IPS DF 4.7 (cell line): ENCODE results near the gene IL19.
"Not testable (repeated sequence)": the region's sequence is repeated elsewhere in the genome, so short reads cannot be mapped to it uniquely, and the experiment has no call there.

Experiments used
- DNase-seq: peaks from one replicate; pipeline ENCODE4 v3.0.0-alpha.2; 2013; ENCODE audit warnings: low spot score; ENCODE audit errors: extremely low read depth

IL19 gene

DNA sequence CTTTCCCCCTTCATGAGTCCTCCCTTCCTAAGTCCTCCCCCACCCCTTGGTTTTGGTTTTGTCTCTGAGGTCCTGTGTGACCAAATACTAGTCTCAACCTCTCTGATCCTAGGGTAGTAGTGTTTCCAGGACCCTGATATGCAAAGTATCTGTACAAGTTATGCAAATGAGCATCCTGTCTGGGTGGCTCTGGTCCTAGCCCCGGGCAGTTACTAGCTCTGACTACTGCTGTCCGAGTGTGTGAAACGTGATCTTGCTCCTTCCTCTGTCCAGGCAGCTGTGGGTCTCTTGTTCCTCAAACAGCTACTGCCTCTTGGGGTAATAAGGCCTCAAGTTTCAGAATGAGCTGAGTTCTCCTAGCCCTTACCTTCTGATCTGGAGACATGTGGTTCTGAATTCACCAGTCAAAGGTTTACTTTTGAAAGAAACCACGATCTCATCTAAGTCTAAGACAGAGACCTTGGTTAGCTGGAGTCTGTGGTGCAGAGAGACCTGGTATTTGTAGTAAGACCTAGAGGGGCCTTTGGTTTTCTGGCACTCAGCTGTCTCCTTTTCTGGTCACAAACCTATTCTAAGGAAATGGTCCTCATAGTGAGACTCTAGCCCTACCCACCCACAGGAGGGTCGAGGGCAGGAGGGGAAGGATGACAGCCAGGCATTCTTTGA lies 31.0 kb upstream of the IL19 start:
- DNase-seq = no peak

DNA sequence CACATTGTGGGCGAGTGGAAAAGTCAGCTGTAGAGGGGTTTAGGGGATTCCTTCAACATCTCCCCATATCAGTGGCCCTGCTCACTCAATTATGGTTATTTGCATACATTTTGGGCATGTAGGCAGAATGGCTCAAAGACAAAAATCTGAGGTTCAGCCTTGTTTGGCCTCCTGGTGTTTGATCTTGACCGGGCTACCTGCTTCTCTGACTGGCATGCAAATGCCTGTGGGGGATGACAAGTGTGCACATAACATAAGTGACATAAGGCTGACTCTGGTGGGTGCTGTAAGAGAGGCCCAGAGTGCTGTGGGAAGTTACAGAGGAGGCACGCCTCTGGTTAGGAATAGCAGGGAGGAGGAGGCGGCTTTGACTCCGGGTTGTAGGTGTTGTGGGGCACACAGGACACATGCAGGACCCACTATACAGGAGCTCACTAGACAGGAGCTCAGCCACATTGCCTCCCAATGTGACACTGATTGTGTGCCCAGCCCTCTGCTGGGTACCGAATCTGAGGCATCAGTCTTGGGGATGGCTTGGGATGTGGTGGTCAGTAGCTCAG lies 29.4 kb upstream of the IL19 start:
- no peak for DNase-seq

DNA sequence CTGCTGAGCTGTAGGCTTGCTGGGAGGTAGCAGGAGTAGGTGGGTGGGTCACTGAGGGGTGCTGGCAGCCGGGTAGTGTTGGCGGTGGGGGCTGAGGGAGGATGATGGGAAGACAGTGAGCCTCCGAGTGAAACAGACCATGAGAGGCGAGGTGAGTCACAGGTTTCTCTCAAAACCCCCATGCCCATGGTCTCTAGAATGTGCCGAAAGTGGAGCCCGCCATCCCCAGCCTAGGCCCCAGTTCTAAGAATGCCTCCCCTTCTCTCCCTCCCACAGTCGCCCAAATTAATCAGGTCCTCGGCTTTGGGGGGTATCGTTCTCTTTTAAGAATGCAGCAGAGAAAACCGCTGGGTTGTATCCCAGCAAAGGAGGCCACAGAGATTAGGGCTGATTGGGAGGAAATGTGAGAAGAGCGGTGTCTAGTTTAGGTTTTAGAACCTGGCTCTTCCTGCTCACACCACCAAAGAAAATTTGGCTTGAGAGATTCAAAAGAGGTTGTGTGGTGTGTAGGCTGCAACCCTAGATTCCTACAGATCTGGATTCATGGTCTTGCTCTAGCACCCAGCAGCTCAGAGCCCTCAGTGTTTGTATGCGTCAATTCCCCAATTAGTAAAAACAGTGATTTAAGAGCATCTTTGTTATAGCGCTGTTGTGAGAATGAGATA lies 27.7 kb upstream of the IL19 start:
- DNase-seq = no peak

DNA sequence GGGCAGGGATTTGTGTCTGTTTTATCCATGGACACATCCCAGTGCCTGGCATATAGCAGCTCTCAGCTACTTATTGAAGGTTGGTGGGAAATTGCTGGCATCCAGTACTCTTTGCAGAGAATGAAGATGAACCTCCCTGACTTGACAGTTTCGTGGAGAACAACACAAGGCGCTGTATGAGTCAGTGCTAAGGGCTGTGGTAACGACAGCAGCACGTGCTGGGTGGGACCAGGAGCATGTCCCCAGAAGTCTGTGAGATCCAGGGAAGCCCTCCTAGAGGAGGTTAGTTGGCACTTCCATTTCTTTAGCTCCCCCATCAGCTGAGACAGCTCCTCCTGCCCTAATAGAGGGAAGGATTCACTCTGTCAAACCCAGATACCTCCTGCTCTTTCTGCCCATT lies 25.9 kb upstream of the IL19 start:
- no peak for DNase-seq

DNA sequence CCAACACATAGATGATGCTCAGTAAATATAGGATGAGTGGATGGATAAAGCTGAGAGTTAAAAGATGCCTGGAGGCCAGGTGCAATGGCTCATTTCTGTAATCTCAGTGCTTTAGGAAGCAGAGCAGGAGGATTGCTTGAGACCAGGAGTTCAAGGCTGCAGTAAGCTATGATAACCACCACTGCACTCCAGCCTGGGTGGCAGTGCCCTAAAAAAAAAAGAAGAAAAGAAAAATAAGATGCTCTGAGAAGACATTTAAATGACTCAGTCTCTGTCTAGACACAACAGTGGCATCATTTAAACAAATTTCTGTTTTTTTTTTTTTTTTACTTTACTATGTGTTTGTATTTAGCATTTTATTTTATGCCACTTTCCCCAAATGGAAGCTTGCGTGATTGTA lies 25.3 kb upstream of the IL19 start:
- DNase-seq = no peak

DNA sequence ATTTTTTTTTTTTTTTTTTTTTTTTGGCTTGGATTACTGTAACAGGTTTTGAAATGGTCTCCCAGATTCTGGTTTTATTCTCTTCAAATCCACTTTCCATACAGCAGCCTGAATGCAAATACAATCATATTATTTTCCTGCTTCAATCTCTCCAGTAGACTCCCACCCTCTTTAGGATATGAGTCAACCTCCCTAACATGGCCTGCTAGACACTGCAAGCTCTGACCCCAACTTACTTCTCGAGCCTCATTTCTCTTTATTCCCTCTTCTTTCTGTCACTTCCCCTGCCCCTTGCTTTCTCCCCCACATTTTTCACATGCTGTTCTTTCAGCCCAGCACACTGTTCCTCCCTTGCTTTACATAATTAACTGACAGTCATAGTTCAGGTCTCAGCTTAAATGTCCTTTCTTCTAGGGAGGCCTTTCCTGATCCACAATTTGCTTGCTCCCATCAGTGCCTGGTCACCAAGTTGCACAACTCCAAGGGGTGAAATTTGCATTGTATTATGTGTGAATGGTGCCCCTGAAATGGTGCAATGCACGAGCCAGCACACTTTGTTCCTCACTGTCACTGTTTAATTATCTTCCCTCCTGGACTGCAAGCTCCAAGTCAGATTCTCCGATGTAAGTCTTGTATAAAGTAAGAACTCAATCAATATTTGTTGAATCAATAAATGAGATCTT lies 22.1 kb upstream of the IL19 start:
- no peak for DNase-seq

DNA sequence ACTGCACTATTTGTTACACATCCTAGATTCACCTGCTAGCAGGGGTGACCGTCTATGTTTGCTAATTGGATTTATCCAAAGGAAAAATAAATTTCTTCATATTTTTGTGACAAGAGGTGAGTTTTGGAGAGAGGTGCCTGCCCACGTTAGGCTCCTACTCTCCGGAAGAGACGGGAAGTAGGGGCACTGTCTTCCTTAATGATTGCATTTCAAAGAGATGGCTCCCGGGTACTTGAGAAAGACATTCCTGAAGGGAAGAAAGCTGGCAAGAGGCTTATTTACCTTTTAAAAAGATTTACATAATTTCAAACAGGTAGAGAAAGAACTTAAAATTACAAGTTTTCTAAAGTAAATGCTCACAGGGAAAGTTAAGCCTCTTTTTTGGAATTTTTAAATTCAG lies 18.7 kb upstream of the IL19 start:
- no peak for DNase-seq

DNA sequence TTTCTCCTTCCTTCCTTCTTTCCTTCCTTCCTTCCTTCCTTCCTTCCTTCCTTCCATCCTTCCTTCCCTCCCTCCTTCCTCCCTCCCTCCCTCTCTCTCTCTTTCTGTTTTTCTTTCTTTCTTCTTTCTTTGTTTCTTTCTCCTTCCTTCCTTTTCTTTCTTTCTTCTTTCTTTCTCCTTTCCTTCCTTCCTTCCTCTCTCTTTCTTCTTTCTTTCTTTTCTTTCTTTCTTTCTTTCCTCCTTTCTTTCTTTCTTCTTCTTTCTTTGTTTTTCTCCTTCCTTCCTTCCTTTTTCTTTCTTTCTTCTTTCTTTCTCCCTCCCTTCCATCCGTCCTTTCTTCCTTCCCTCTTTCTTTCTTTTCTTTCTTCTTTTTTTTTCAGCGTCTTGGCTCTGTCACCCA lies 18.1 kb upstream of the IL19 start:
- no peak for DNase-seq

DNA sequence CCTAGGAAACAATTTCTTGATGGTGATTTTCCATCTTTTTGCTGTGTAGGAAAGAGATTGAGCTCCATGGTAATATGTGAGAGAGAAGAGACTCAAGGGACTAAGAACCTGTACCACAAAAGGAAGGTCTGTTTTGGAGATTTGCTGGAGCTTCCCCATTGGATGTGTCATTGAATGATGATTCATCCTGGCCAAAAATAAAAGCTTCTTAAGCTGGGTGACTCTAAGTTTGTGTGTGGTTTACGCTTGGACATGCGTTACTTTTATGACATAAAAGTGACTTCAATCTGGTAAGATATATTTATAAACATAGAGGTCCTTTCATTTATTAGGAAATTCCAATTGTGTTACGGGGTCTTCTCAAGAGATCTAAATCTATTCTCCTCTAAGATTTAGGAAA lies 17.4 kb upstream of the IL19 start:
- DNase-seq = no peak

DNA sequence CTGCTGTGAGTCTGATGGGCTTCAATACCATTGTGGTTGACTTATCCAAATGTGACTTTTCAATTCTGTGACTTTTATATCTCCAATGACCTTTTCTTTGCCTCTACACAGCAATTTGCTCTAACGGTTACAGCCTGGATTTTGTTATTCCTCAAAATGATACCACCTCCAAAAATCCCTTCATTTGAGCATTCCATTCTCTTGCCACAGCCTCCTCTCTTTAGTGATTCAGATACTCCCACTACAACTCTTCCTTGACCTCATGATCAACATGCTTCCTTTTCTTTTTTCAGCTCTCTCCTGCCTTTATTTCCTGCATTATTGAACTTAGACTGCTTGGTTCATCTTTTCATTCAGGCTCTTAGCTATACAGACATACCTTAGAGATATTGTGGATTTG lies 16.6 kb upstream of the IL19 start:
- no peak for DNase-seq

DNA sequence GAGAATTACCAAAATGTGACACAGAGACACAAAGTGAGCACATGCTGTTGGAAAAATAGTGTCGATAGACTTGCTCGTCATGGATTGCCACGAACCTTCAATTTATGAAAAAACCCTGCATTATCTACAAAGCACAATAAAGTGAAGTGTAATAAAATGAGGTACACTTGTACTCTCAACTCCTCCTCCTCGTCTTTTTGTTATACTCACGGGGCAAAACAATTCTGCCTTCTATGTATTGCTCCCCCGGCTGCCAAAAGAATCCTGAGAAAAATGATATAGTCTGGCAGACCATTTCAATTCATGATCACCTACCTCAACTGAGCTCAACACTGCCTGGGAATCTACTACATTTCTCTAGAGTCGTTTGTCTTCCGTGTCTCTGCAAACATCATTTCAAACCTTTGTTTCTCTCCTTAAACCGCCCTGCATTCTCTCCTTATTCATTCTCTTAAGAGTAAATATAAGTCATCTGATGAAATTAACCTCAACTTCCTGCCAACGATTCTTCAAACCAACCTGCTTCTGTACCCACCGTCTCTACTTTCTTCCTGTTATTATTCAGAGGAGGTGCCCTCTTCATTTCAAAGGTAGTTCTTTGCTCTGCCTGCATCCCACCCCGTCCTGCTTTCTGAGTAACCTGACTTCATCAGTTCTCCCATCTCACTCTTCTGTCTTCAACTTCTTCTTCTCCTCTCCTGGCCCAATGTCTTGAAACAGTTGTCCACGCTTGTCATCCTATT lies 12.9 kb upstream of the IL19 start:
- DNase-seq = no peak

DNA sequence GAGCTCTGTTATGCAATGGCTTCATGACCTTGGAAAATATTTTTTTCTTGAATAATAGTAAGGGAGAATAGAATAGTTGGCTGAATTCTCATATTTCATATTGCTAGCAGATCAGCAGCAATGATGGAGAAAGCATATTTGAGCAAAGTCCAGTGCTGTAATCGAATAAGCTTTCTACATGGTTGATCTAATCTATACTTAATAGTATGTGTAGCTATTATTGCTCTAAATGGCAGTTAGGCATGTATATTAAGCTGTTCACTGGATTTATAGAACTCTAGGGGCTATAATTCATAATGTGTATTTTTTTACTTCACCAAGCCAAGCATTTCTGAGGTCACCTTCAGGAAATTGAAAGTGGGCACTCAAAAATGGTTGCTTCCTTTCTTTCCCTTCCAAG lies 10.0 kb upstream of the IL19 start:
- DNase-seq = no peak

DNA sequence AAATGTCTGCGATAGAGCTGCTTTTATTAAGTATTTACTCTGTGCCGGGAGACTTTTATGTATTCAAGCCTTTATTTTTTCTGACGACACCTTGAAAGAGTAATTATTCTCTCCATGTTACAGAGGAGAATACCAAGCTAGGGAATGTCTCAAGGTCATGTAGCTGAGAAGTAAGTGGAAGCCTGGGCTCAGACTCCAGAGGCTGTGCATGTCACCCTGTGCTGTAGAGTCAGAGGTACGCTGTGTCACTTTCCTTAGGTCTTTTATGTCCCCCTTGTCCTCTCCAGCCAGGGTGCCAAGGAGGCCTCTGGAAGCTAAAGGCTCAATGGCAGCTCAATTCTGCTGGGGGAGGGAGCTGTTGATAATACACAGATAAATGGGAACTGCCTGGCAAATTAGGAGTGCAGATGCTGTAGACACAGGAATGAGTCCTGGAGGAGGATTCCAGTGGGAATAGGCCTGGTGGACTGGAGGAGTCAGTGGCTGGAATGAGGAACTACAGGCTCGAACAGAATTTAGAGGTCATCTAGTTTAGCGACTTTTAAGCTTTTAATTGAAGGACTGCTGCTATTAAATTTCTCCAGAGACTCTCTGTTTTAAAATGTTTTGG lies 9.3 kb upstream of the IL19 start:
- no peak for DNase-seq

DNA sequence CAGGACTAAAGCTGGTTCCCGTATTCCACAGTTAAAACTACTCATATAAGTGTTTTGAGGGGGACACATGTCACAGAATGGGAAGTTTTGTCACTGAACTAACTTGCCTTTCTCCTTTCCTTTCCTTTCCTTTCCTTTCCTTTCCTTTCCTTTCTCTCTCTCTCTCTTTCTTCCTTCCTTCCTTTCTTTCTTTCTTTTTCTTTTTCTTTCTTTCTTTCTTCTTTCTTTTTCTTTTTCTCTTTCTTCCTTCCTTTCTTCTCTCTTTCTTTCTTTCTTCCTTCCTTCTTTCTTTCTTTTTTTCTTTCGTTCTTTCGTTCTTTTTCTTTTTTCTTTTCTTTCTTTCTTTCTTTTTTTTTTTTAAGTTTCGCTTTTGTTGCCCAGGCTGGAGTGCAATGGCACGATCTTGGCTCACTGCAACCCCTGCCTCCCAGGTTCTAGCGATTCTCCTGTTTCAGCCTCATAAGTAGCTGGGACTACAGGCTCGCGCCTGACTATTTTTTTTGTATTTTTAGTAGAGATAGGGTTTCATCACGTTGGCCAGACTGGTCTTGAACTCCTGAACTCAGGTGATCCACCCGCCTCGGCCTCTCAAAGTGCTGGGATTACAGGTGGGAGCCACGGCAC lies 7.7 kb upstream of the IL19 start:
- not testable (repeated sequence) for DNase-seq

DNA sequence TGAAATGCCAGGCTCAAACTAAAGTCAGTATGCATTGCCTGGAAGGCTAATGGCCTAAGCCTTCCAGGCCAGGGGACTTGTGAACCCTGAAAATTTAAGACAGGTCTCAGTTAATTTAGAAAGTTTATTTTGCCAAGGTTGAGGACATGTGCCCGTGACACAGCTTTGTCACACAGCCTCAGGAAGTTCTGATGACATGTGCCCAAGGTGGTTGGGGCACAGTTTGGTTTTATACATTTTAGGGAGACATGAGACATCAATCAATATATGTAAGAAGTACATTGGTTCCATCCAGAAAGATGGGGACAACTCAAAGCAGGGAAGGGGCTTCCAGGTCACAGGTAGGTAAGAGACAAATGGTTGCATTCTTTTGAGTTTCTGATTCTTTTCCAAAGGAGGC lies 4.8 kb upstream of the IL19 start:
- DNase-seq = not testable (repeated sequence)

DNA sequence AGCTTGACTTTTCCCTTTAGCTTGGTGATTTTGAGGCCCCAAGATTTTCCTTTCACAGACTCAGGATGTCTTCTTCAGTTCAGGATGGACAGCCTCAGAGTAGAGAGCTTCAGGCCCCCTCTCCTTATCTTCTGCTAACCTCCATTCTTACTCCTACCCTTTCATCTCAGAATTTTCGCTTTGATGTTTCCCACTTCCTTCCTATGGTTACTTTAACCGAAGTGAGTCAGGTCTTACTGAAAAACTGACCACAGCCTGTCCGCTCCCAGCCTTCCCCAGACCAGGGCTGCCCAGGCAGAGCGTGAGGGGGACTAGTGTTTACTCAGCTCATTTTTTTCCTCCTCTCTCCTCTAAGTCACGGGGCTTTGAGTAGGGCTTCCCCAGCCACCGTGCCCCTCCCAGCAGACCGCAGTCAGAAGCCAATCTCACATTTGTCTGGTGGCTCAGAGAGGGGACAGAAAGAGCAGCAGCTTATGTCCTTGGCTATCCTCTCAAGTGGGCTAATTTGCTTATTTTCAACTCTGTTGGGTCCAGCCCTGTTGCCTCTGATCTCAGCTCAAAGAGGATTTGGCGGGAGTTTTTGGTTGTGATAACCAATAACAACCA lies 4.2 kb upstream of the IL19 start:
- no peak for DNase-seq

DNA sequence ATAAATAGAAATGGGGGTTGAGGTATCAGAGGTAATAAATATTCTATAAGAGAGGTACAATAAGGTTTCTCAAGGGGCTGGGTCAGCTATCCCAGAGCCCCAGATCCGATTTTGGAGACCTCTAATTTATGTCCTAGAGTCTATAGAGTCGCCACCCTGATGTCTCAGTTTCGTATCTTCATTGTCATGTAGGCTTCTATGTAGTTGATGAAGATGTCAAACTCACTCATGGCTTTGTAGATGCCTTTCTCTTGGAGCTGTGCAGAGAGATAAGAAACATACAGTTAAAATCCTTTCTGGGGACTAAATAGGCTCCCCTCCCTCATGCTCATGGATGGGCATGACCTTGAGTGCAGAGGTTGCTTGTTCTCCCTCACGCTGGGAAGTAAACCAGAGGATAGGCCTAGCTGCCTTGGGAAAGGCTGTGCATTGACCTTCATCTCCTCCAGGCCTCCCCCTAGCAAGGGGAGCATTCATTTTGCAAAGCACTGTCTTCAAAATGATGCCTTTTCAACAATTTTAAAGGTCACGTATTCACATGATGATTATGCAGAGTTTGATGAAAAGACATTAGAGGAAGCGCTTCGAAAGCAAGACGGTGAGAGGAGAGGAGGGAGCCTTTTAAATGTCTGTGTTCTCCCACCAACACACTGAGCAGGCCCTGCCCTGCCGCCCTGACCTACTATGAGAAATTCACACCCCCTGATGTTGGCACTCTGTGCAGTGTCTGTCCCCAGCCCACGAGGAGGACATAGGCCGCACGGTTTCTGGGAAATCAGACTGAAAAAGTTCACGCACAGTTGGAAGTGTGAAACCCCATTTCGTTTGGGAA lies 1.9 kb upstream of the IL19 start:
- no peak for DNase-seq

DNA sequence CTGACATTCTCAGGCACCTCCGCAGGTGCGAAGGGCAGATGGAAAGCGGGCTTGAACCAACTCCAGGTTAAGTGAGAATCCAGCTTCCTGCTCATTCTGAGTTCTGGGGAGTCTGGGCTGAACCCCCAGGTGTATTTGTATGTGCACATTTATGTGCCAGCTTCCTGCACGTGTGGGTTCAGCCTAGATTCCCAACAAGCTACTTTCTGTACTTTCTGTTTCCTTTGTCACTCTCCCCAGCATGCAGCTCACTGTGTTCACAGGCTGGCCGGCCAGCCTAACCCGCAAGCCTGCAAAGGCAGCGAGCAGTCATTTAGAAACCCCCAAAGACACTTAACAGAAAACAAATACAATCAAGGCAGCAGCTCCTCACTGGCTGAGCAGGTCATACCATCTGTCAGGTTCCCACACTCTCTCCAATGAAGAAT lies 1.3 kb upstream of the IL19 start:
- no peak for DNase-seq

DNA sequence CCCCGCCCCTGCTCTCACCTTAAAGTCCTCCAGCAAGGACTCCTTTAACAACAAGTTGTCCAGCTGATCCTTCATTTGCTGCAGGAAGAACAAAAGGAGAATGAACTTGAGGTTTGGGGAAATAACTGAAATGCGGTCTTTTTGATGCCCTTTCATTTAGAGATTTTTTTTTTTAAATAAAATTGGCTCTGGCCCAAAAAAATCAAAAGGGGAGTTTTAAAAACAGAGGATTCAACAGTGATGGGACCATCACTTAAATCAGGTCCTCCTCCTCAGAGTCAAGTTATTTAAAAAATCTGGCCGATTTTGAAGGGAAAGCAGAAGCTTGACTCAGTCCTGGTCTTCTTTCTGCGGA lies 742 bp downstream of the IL19 start:
- no peak for DNase-seq
